ENCODE results near the gene ASB18. TPM values are rescaled to one million over a fixed set of nuclear protein-coding genes. Genes with fewer than 3 reads are reported as not detected.

ASB18 gene, protein sequence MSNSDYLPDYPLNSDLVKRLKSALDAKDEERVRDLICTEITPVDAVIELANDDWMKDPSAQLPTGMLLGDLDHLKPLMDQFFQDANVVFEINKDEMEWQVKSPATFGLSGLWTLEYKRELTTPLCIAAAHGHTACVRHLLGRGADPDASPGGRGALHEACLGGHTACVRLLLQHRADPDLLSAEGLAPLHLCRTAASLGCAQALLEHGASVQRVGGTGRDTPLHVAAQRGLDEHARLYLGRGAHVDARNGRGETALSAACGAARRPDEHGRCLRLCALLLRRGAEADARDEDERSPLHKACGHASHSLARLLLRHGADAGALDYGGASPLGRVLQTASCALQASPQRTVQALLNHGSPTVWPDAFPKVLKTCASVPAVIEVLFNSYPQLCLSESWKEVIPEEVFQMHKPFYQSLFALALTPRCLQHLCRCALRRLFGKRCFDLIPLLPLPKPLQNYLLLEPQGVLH
- total RNA-seq (2022): not detected in 2 replicates
- Bru-seq, nascent RNA: percentile 4 among the genes with signal in this experiment
- percentile 1 among the genes with signal in this experiment for BruChase-seq, experiment 1, labeled RNA remaining after a 2-hour chase
- BruChase-seq, experiment 2, labeled RNA remaining after a 6-hour chase: percentile 1 among the genes with signal in this experiment
- long read RNA-seq, partial matches to known transcripts: 0 of 2 reads
- long read RNA-seq, other reads (novel, unspliced or antisense): 2 of 2 reads

DNA sequence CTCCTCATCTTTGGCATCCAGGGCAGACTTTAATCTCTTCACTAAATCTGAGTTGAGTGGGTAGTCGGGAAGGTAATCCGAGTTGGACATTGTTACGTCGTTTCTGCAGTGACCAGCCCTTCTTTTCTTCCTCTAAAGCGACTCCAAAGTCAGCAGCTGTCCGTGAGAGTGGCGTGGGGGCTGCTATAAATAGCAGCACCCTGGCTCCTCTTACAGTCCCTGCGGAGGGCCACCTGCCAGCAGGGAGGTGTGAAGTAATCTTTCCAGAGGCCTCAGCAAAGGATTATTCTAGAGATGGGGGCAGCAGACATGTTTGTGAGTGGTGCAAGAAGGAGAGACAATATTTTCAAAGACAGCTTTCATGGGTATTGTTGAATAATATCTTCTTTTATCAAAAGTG is at the start of gene ASB18:
Gene ASB18, minus strand, starts transcription at position 151 of the 400 bp plus-strand sequence. Its CDS starts 61 bp downstream, at position 90.
- no TSS peak for BruUV-seq (replicated peaks)
- H3K36me3 ChIP-seq (ENCODE audit: control insufficient read depth, insufficient read depth, low read length): no peaks in the 10 kb centered on the region
- TF ChIP-seq, protein P1, sequence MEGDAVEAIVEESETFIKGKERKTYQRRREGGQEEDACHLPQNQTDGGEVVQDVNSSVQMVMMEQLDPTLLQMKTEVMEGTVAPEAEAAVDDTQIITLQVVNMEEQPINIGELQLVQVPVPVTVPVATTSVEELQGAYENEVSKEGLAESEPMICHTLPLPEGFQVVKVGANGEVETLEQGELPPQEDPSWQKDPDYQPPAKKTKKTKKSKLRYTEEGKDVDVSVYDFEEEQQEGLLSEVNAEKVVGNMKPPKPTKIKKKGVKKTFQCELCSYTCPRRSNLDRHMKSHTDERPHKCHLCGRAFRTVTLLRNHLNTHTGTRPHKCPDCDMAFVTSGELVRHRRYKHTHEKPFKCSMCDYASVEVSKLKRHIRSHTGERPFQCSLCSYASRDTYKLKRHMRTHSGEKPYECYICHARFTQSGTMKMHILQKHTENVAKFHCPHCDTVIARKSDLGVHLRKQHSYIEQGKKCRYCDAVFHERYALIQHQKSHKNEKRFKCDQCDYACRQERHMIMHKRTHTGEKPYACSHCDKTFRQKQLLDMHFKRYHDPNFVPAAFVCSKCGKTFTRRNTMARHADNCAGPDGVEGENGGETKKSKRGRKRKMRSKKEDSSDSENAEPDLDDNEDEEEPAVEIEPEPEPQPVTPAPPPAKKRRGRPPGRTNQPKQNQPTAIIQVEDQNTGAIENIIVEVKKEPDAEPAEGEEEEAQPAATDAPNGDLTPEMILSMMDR (IDR thresholded peaks at IDR 0.05; ENCODE audit: insufficient read depth in 1 of 2, low read depth in 1 of 2, low read length in 1 of 2, severe bottlenecking in 1 of 2, unreplicated experiment in 1 of 2): no peak
- H3K9me3 Mint-ChIP-seq (ENCODE audit: unreplicated experiment): peaks cover 20% of the 10 kb centered on the region
- no peaks in the 10 kb centered on the region for H3K9me3 ChIP-seq
- H3K27me3 ChIP-seq (replicated peaks; ENCODE audit: control insufficient read depth, insufficient read depth, low read length): no peaks in the 10 kb centered on the region
- H3K27ac Mint-ChIP-seq (ENCODE audit: unreplicated experiment): no peak within 1 kb of the TSS
- CTCF ChIA-PET: no interaction called here
- no peaks in the 10 kb centered on the region for H3K36me3 Mint-ChIP-seq (ENCODE audit: insufficient read depth, unreplicated experiment)
- intact Hi-C loops (cut with micrococcal nuclease; ENCODE audit: unreplicated experiment): no loop called here
- POLR2A ChIA-PET: no interaction called here
- H3K4me1 ChIP-seq: no peaks in the 10 kb centered on the region
- no peaks in the 10 kb centered on the region for H3K4me1 Mint-ChIP-seq (ENCODE audit: low read depth, unreplicated experiment)
- H3K27me3 Mint-ChIP-seq (ENCODE audit: insufficient read depth, unreplicated experiment): peaks cover 8% of the 10 kb centered on the region
- H3K4me3 ChIP-seq (ENCODE audit: low read depth, low read length): no peak within 1 kb of the TSS
- H3K4me3 Mint-ChIP-seq (ENCODE audit: unreplicated experiment): no peak within 1 kb of the TSS
- no peak for DNase-seq

DNA sequence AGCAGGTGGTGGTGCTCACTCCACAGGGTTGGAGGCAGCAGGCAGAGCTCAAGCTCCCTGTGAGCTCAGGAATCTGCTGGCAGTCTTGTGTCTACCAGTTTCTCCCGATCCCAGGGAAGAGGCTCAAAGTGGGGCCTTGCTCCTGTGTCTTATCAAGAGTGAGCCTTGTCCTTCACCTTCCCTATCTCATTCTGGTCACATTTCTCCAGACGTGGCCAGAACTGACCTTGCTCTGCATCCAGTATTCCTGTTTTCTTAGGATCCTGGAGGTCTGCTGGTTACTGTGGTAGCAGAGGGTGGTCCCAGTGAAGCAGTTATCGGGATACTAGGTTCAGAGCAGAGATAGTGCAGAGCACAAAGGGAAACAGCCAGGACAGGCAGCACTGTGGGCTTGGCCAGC is 47.1 kb upstream of the ASB18 start:
- Mint-ChIP-seq H3K4me3 (ENCODE audit: unreplicated experiment) (no peak overlapping the region), H3K27ac (ENCODE audit: unreplicated experiment) (no peak overlapping the region), H3K9me3 (ENCODE audit: unreplicated experiment) (no peaks in the 10 kb centered on the region), H3K4me1 (ENCODE audit: low read depth, unreplicated experiment) (no peaks in the 10 kb centered on the region), H3K27me3 (ENCODE audit: insufficient read depth, unreplicated experiment) (peaks cover 8% of the 10 kb centered on the region), H3K36me3 (ENCODE audit: insufficient read depth, unreplicated experiment) (no peaks in the 10 kb centered on the region)
- ChIA-PET CTCF (interaction anchor here (0.6 kb wide), 1 partner anchor 113 kb away, joined by 6 read pairs; no protein-coding TSS in a partner anchor), POLR2A (no interaction called here)
- H3K27me3 ChIP-seq (replicated peaks; ENCODE audit: control insufficient read depth, insufficient read depth, low read length): no peaks in the 10 kb centered on the region
- H3K4me3 ChIP-seq (ENCODE audit: low read depth, low read length): no peak overlapping the region
- H3K4me1 ChIP-seq: no peaks in the 10 kb centered on the region
- DNase-seq: no peak
- intact Hi-C loops (cut with micrococcal nuclease; ENCODE audit: unreplicated experiment): no loop called here
- H3K9me3 ChIP-seq: no peaks in the 10 kb centered on the region
- no peaks in the 10 kb centered on the region for H3K36me3 ChIP-seq (ENCODE audit: control insufficient read depth, insufficient read depth, low read length)
- no TSS peak for BruUV-seq (replicated peaks)
- TF ChIP-seq, protein P1 (IDR thresholded peaks at IDR 0.05; ENCODE audit: insufficient read depth in 1 of 2, low read depth in 1 of 2, low read length in 1 of 2, severe bottlenecking in 1 of 2, unreplicated experiment in 1 of 2): no peak

DNA sequence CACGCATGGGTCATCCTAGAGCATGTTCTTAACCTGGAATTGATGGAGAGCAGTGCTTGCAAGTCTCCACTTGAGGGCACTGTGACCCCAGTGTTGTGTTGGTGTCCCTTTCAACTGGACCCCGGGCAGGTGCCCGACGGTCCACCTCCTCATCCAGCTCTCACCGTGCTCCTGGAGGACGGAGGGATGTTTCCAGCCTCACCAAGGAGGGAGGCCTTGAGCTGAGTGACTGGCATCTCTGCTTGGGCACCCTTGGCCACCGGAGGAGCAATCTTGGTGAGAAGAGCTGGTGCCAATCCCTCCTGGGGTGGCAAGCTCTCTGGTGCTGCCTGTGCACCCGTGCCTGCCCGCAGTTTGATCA is 45.4 kb upstream of the ASB18 start:
- intact Hi-C loops (cut with micrococcal nuclease; ENCODE audit: unreplicated experiment): no loop called here
- no peaks in the 10 kb centered on the region for H3K9me3 ChIP-seq
- H3K4me3 ChIP-seq (ENCODE audit: low read depth, low read length): no peak overlapping the region
- H3K4me1 ChIP-seq: no peaks in the 10 kb centered on the region
- Mint-ChIP-seq H3K4me3 (ENCODE audit: unreplicated experiment) (no peak overlapping the region), H3K36me3 (ENCODE audit: insufficient read depth, unreplicated experiment) (no peaks in the 10 kb centered on the region), H3K27ac (ENCODE audit: unreplicated experiment) (no peak overlapping the region), H3K4me1 (ENCODE audit: low read depth, unreplicated experiment) (no peaks in the 10 kb centered on the region), H3K9me3 (ENCODE audit: unreplicated experiment) (no peaks in the 10 kb centered on the region), H3K27me3 (ENCODE audit: insufficient read depth, unreplicated experiment) (peaks cover 8% of the 10 kb centered on the region)
- POLR2A ChIA-PET: no interaction called here
- H3K27me3 ChIP-seq (replicated peaks; ENCODE audit: control insufficient read depth, insufficient read depth, low read length): no peaks in the 10 kb centered on the region
- H3K36me3 ChIP-seq (ENCODE audit: control insufficient read depth, insufficient read depth, low read length): no peaks in the 10 kb centered on the region
- BruUV-seq (replicated peaks): no TSS peak
- TF ChIP-seq, protein P1 (IDR thresholded peaks at IDR 0.05; ENCODE audit: insufficient read depth in 1 of 2, low read depth in 1 of 2, low read length in 1 of 2, severe bottlenecking in 1 of 2, unreplicated experiment in 1 of 2): peak; percentile 41 to 51
- DNase-seq: peak in 1 of 2 experiments; percentile 28
- CTCF ChIA-PET: interaction anchor here (0.6 kb wide), 1 partner anchor 571 kb away, joined by 3 read pairs; no protein-coding TSS in a partner anchor
